Prostate gland (tissue), 2 donors: ENCODE data around the gene KLF13. TPM values are rescaled to one million over a fixed set of nuclear protein-coding genes. Genes with fewer than 3 reads are reported as not detected.
A peak's percentile ranks its signal among the peaks of the same experiment; 100 is the strongest.

ENCODE experiments used
- DNase-seq: peaks from one replicate; pipeline ENCODE4 v3.0.0-alpha.2; 2019; ENCODE audit warnings: low spot score
- H3K27ac ChIP-seq, 2 donors: fragments of 200-600 bp; sonication (generic); 2 replicates each; pipeline ENCODE4 v1.5.1; 2017 to 2019
- H3K27me3 ChIP-seq: fragments of 200-600 bp; sonication (generic); replicated peaks from 2 replicates; pipeline ENCODE4 v1.5.1; 2019; ENCODE audit not compliant: insufficient read depth
- H3K36me3 ChIP-seq, 2 donors: fragments of 200-600 bp; sonication (generic); 1 replicate in 1 of 2; 2 replicates in 1 of 2; pipeline versions ENCODE4 v1.5.1 to v1.8.1; 2017 to 2019
- H3K4me1 ChIP-seq: fragments of 200-600 bp; sonication (generic); replicated peaks from 2 replicates; pipeline ENCODE4 v1.5.1; 2019
- H3K4me3 ChIP-seq, 2 donors: fragments of 200-600 bp; sonication (generic); 2 replicates each; pipeline ENCODE4 v1.5.1; 2017 to 2019
- H3K9me3 ChIP-seq: fragments of 200-600 bp; sonication (generic); 2 replicates; pipeline ENCODE4 v1.5.1; 2017
- CTCF ChIP-seq, 4 experiments: fragments of 200-600 bp in 2 of 4; fragments of 450-650 bp in 2 of 4; sonication (generic) in 2 of 4; IDR thresholded peaks; 1 replicate in 3 of 4; 2 replicates in 1 of 4; pipeline ENCODE4 v1.5.1; 2016 to 2019; ENCODE audit warnings: antibody characterized with exemption in 4 of 4, mild to moderate bottlenecking in 2 of 4, moderate library complexity in 2 of 4
- POLR2A ChIP-seq: fragments of 450-650 bp; IDR thresholded peaks from one replicate; pipeline ENCODE4 v1.6.1; 2016; ENCODE audit warnings: antibody characterized with exemption, mild to moderate bottlenecking
- POLR2AphosphoS5 ChIP-seq: sonication (generic); formaldehyde crosslinking; IDR thresholded peaks from one replicate; pipeline ENCODE4 v1.6.1; 2017; ENCODE audit warnings: antibody characterized with exemption
- WGBS: methylation state at CpG from one replicate; pipeline ENCODE4 v1.1.5; 2018; 5-methylcytosine and 5-hydroxymethylcytosine counted together
- intact Hi-C: fragments of 100-400 bp; cut with DNase I; formaldehyde crosslinking; loops from one replicate; pipeline ENCODE4 v1.14.2; 2022
- total RNA-seq, 2 donors: library from RNA; depleted of rRNA; stranded (reverse); fragments of >200 nt; gene quantifications; one replicate each; pipeline ENCODE4 v1.1.0, GENCODE V29; 2016

The KLF13 gene
- total RNA-seq, 2 donors from 2014 or later: 16.6 to 56.5 TPM

GRCh38 chr15:31371520-31372240 lies 45.0 kb downstream of the KLF13 start:
- intact Hi-C loops: no loop called here
- no peaks in the 10 kb centered on the region for H3K4me1 ChIP-seq
- no peaks in the 10 kb centered on the region for H3K27me3 ChIP-seq
- no peaks in the 10 kb centered on the region for H3K36me3 ChIP-seq
- TF ChIP-seq POLR2AphosphoS5 (no peak), POLR2A (no peak), CTCF (IDR thresholded peaks at IDR 0.05) (no peak)
- DNase-seq: no peak
- no peaks in the 10 kb centered on the region for H3K9me3 ChIP-seq
- H3K4me3 ChIP-seq: no peak overlapping the region
- 97% methylated on average over 36 of the region's 38 CpGs for WGBS
- H3K27ac ChIP-seq: no peak overlapping the region

DNA sequence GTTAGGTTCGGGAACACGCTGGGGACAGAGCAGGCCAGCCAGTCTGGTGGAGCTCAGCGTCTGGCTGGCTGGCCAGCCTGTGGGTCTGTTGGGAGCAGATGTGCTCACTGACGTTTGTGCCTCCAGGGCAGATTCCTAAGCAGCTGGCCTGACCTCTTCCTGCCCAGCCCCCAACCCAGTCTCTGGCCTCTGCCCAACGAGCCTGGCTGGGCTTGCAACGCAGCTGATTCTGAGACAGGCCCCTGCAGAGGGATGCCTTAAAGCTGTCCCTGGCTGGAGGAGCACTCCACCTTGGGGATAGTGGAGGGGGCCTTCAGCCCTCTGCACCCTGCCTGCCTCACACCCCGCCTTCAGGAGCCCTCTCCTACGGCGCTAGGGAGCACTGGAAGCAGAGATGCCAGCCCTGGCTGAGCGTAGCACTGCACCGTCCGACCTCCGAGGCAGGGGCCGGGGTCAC lies 46.0 kb downstream of the KLF13 start:
- no peak for DNase-seq
- intact Hi-C loops: no loop called here
- Histone ChIP-seq H3K4me3 (no peak overlapping the region), H3K9me3 (no peaks in the 10 kb centered on the region), H3K36me3 (no peaks in the 10 kb centered on the region), H3K4me1 (no peaks in the 10 kb centered on the region), H3K27me3 (no peaks in the 10 kb centered on the region), H3K27ac (no peak overlapping the region)
- WGBS: 52% methylated on average over 14 of the region's 14 CpGs
- TF ChIP-seq POLR2A (no peak), CTCF (IDR thresholded peaks at IDR 0.05) (no peak), POLR2AphosphoS5 (peak; percentile 4)

DNA sequence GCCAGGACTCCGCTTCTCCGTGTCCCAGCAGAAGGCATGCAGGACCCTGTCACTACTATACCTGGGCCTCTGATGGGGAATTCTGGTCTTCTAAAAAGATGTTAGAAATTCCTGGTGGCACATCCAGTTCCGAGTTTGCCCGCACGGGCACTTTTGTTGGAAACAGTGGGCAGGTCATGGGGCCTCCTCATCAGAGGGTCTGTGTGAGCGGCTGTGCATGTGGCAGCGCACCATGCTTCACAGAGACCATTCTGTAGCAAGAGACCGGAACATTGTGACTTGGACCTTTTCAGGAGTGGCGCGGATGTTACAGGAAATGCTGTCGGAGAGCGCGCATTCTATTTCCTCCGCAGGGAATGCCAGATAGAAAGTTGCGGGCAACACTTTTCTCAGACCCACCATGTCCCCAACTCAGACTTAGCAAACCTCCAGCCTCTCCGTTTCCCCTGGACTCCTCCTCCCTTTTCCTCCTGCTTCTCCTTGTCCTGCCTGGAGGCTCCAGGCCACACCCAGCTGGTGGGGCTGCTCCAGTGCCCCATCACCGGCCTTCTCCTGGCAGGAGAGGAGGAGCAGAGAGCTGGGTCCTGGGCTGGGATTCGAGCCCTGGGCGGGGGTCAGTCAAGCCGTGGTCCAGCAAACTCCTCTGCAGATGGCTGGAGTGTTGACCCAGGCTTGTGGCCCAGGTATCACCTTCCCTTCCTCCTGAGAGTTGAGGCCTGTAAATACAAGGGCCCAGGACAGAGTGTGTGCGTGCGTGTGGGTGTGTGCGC lies 46.6 kb downstream of the KLF13 start:
- Histone ChIP-seq H3K36me3 (no peaks in the 10 kb centered on the region), H3K27ac (no peak overlapping the region), H3K9me3 (no peaks in the 10 kb centered on the region), H3K4me3 (no peak overlapping the region), H3K27me3 (no peaks in the 10 kb centered on the region), H3K4me1 (no peaks in the 10 kb centered on the region)
- no peak for DNase-seq
- no peak for TF ChIP-seq POLR2AphosphoS5
- TF ChIP-seq POLR2A: no peak
- no peak for TF ChIP-seq CTCF (IDR thresholded peaks at IDR 0.05)
- 91% methylated on average over 23 of the region's 23 CpGs for WGBS
- intact Hi-C loops: no loop called here

GRCh38 chr15:31373970-31374369 lies 47.3 kb downstream of the KLF13 start:
- no peak overlapping the region for H3K27ac ChIP-seq
- H3K4me1 ChIP-seq: no peaks in the 10 kb centered on the region
- intact Hi-C loops: no loop called here
- no peaks in the 10 kb centered on the region for H3K27me3 ChIP-seq
- no peaks in the 10 kb centered on the region for H3K9me3 ChIP-seq
- DNase-seq: no peak
- WGBS: 92% methylated on average over 9 of the region's 9 CpGs
- H3K4me3 ChIP-seq: no peak overlapping the region
- no peaks in the 10 kb centered on the region for H3K36me3 ChIP-seq
- no peak for TF ChIP-seq POLR2AphosphoS5

DNA sequence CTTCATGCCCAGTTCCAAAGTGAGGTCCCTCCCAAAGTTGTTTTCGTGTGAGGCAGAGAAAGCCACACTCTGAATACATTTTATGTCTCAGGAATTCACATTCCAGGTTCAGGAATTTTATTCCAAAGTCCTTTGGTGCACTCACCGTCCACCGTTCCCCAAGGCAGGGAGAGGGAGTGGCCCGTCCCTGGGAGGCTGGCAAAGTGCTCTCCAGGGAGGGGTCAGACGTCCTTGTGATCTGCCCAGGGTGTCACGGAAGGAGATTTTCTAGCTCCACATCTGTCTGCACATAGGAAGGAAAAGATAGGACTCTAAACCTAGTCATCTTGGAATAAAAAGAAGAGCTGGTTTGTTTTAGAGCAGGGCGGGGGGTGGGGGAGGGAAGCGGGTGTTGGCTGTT lies 47.9 kb downstream of the KLF13 start:
- Histone ChIP-seq H3K27me3 (no peaks in the 10 kb centered on the region), H3K27ac (no peak overlapping the region), H3K4me3 (no peak overlapping the region), H3K9me3 (no peaks in the 10 kb centered on the region), H3K4me1 (no peaks in the 10 kb centered on the region), H3K36me3 (no peaks in the 10 kb centered on the region)
- no peak for DNase-seq
- intact Hi-C loops: no loop called here
- 73% methylated on average over 8 of the region's 8 CpGs for WGBS
- no peak for TF ChIP-seq CTCF (IDR thresholded peaks at IDR 0.05)
- TF ChIP-seq POLR2A: no peak
- no peak for TF ChIP-seq POLR2AphosphoS5
